ENCODE results near the gene NDUFB6.
"Not testable (repeated sequence)": the region's sequence is repeated elsewhere in the genome, so short reads cannot be mapped to it uniquely, and the experiment has no call there.

NDUFB6 gene

GRCh38 chr9:32572900-32573523 lies at the start of gene NDUFB6:
TSS of gene NDUFB6 (minus strand) at chr9:32573159. CDS start at chr9:32573060, 99 bp downstream.
- peak; percentile 77 to 94 for DNase-seq

GRCh38 chr9:32618261-32618660 lies 45.3 kb upstream of the NDUFB6 start:
- DNase-seq = no peak

- DNase-seq = no peak
These were observed 33.9 kb upstream of the NDUFB6 start for GRCh38 chr9:32606811-32607210.

- DNase-seq = no peak
These were observed 31.2 kb upstream of the NDUFB6 start for GRCh38 chr9:32603914-32604852.

- not testable (repeated sequence) for DNase-seq
These were observed 26.1 kb upstream of the NDUFB6 start for GRCh38 chr9:32599021-32599420.

- DNase-seq = no peak
These were observed 24.0 kb upstream of the NDUFB6 start for GRCh38 chr9:32596936-32597335.

GRCh38 chr9:32596096-32596865 lies 23.3 kb upstream of the NDUFB6 start:
- DNase-seq = no peak

GRCh38 chr9:32590898-32591297 lies 17.9 kb upstream of the NDUFB6 start:
- no peak for DNase-seq

GRCh38 chr9:32590476-32590875 lies 17.5 kb upstream of the NDUFB6 start:
- no peak for DNase-seq

GRCh38 chr9:32589083-32589723 lies 16.2 kb upstream of the NDUFB6 start:
- DNase-seq = peak in 1 of 2 experiments; percentile 52

GRCh38 chr9:32587901-32588300 lies 14.9 kb upstream of the NDUFB6 start:
- DNase-seq = no peak

GRCh38 chr9:32584784-32585183 lies 11.8 kb upstream of the NDUFB6 start:
- DNase-seq = no peak

- DNase-seq = peak; percentile 48 to 67
These were observed 8.7 kb upstream of the NDUFB6 start for GRCh38 chr9:32581512-32582143.

GRCh38 chr9:32580631-32581300 lies 7.8 kb upstream of the NDUFB6 start:
- DNase-seq = peak in 1 of 2 experiments; percentile 8

- DNase-seq = peak in 1 of 2 experiments; percentile 59
These were observed 6.9 kb upstream of the NDUFB6 start for GRCh38 chr9:32579706-32580331.

- no peak for DNase-seq
These were observed 6.0 kb upstream of the NDUFB6 start for GRCh38 chr9:32578976-32579375.

GRCh38 chr9:32577316-32577715 lies 4.4 kb upstream of the NDUFB6 start:
- DNase-seq = no peak

- no peak for DNase-seq
These were observed 1.9 kb upstream of the NDUFB6 start for GRCh38 chr9:32574858-32575257.

GRCh38 chr9:32573821-32574220 lies 862 bp upstream of the NDUFB6 start:
- no peak for DNase-seq

GRCh38 chr9:32571969-32572899 lies 725 bp downstream of the NDUFB6 start:
- peak; percentile 42 to 67 for DNase-seq
